Activated CD8-positive, alpha-beta T cell treated with anti-CD3 and anti-CD28 coated beads for 36 hours (primary cell): ENCODE measurements around the gene ZNF613. TPM values are rescaled to one million over a fixed set of nuclear protein-coding genes. Genes with fewer than 3 reads are reported as not detected.

Experiments
- ATAC-seq: fragments of 200-7000 bp; cut with Tn5 transposase; one replicate; pipeline ENCODE4 v1.10.0; 2021; ENCODE audit warnings: mild to moderate bottlenecking, moderate library complexity
- CTCF ChIA-PET: fragments of 350-600 bp; sonication (Branson Sonifier 250); formaldehyde crosslinking; loops from one replicate; lab custom pipeline; 2021; ENCODE audit warnings: antibody characterized with exemption; lab: Charles Lee
- POLR2A ChIA-PET: fragments of 350-600 bp; sonication (Branson Sonifier 250); formaldehyde crosslinking; loops from one replicate; lab custom pipeline; 2021; ENCODE audit warnings: antibody characterized with exemption; lab: Charles Lee
- DNase-seq: peaks from one replicate; pipeline ENCODE4 v3.0.0-alpha.2; 2020
- H3K27ac Mint-ChIP-seq: one replicate; pipeline ENCODE4 v1.8.0; 2021; ENCODE audit warnings: mild to moderate bottlenecking, mixed read lengths
- H3K27me3 Mint-ChIP-seq: one replicate; pipeline ENCODE4 v1.8.0; 2021; ENCODE audit warnings: mixed read lengths
- H3K36me3 Mint-ChIP-seq: one replicate; pipeline ENCODE4 v1.8.0; 2021; ENCODE audit warnings: low read depth, mixed read lengths
- H3K4me1 Mint-ChIP-seq: one replicate; pipeline ENCODE4 v1.8.0; 2021; ENCODE audit warnings: low read depth, mixed read lengths
- H3K4me3 Mint-ChIP-seq: one replicate; pipeline ENCODE4 v1.8.0; 2021; ENCODE audit warnings: mild to moderate bottlenecking, moderate library complexity, mixed read lengths
- H3K9me3 Mint-ChIP-seq: one replicate; pipeline ENCODE4 v1.8.0; 2021; ENCODE audit warnings: mixed read lengths
- CTCF ChIP-seq: fragments of 200-600 bp; IDR thresholded peaks from one replicate; pipeline ENCODE4 v1.8.0; 2022; ENCODE audit warnings: antibody characterized with exemption, mild to moderate bottlenecking
- intact Hi-C: fragments of 100-400 bp; cut with micrococcal nuclease; formaldehyde crosslinking; loops from one replicate; pipeline ENCODE4 v1.10.0; 2022
- total RNA-seq, 2 experiments: library from RNA; stranded (reverse); gene quantifications; one replicate each; pipeline ENCODE4 v1.2.3, GENCODE V29; 2021

Gene ZNF613
- total RNA-seq, 2 experiments from 2014 or later = 3.2 to 3.5 TPM

GRCh38 chr19:51916167-51916566 is 11.1 kb upstream of the ZNF613 start:
- H3K36me3 Mint-ChIP-seq = peaks cover 27% of the 10 kb centered on the region
- no peaks in the 10 kb centered on the region for H3K4me1 Mint-ChIP-seq
- peaks cover 69% of the 10 kb centered on the region for H3K9me3 Mint-ChIP-seq
- no peaks in the 10 kb centered on the region for H3K27me3 Mint-ChIP-seq
- no peak for ATAC-seq
- H3K4me3 Mint-ChIP-seq = no peak overlapping the region
- ChIA-PET CTCF (no interaction called here), POLR2A (interaction anchor here (0.7 kb wide), 1 partner anchor 30 kb away, joined by 5 read pairs; no protein-coding TSS in a partner anchor)
- intact Hi-C loops = no loop called here
- no peak for DNase-seq
- TF ChIP-seq CTCF = no peak
- no peak overlapping the region for H3K27ac Mint-ChIP-seq

GRCh38 chr19:51919606-51920005 is 7.7 kb upstream of the ZNF613 start:
- intact Hi-C loops = no loop called here
- no peak for TF ChIP-seq CTCF
- no peak for ATAC-seq
- POLR2A ChIA-PET = no interaction called here
- H3K27me3 Mint-ChIP-seq = no peaks in the 10 kb centered on the region
- no peaks in the 10 kb centered on the region for H3K4me1 Mint-ChIP-seq
- H3K9me3 Mint-ChIP-seq = peaks cover 82% of the 10 kb centered on the region
- no peak for DNase-seq
- peaks cover 35% of the 10 kb centered on the region for H3K36me3 Mint-ChIP-seq
- no peak overlapping the region for H3K4me3 Mint-ChIP-seq
- CTCF ChIA-PET = no interaction called here
- H3K27ac Mint-ChIP-seq = no peak overlapping the region

GRCh38 chr19:51921949-51922348 is 5.3 kb upstream of the ZNF613 start:
- ATAC-seq = no peak
- POLR2A ChIA-PET = interaction anchor here (0.6 kb wide), 1 partner anchor 330 kb away, joined by 3 read pairs; no protein-coding TSS in a partner anchor
- no peaks in the 10 kb centered on the region for H3K27me3 Mint-ChIP-seq
- CTCF ChIA-PET = interaction anchor here (1.1 kb wide), 1 partner anchor 315 kb away, joined by 3 read pairs; no protein-coding TSS in a partner anchor
- H3K4me1 Mint-ChIP-seq = peaks cover 6% of the 10 kb centered on the region
- peaks cover 41% of the 10 kb centered on the region for H3K36me3 Mint-ChIP-seq
- peaks cover 79% of the 10 kb centered on the region for H3K9me3 Mint-ChIP-seq
- TF ChIP-seq CTCF = no peak
- no peak overlapping the region for H3K27ac Mint-ChIP-seq
- intact Hi-C loops = no loop called here
- H3K4me3 Mint-ChIP-seq = no peak overlapping the region
- peak; percentile 8 for DNase-seq

GRCh38 chr19:51926426-51926783 is 867 bp upstream of the ZNF613 start:
- Mint-ChIP-seq H3K27ac (peak overlapping the region; percentile 98), H3K27me3 (no peaks in the 10 kb centered on the region), H3K9me3 (peaks cover 62% of the 10 kb centered on the region), H3K4me1 (peaks cover 13% of the 10 kb centered on the region), H3K4me3 (peak overlapping the region; percentile 93), H3K36me3 (peaks cover 64% of the 10 kb centered on the region)
- no peak for DNase-seq
- CTCF ChIA-PET = no interaction called here
- intact Hi-C loops = no loop called here
- TF ChIP-seq CTCF = no peak
- POLR2A ChIA-PET = interaction anchor here (0.7 to 1.0 kb wide), 2 partner anchors 208 to 858 kb away, joined by 3 read pairs; no protein-coding TSS in a partner anchor
- ATAC-seq = no peak

GRCh38 chr19:51927859-51928258 is 587 bp downstream of the ZNF613 start:
- DNase-seq = no peak
- intact Hi-C loops = no loop called here
- Mint-ChIP-seq H3K27me3 (no peaks in the 10 kb centered on the region), H3K27ac (peak overlapping the region; percentile 98), H3K4me1 (peaks cover 13% of the 10 kb centered on the region), H3K9me3 (peaks cover 51% of the 10 kb centered on the region), H3K36me3 (peaks cover 68% of the 10 kb centered on the region), H3K4me3 (peak overlapping the region; percentile 93)
- TF ChIP-seq CTCF = no peak
- ATAC-seq = no peak
- ChIA-PET CTCF (no interaction called here), POLR2A (interaction anchor here (1.2 kb wide), 1 partner anchor 13 kb away, joined by 5 read pairs; no protein-coding TSS in a partner anchor)
